ENCODE measurements around the gene NDUFA5. TPM values are rescaled to one million over a fixed set of nuclear protein-coding genes. Genes with fewer than 3 reads are reported as not detected.

Gene NDUFA5
- polyA plus RNA-seq, 1 of the 3 experiments (the other 2 are of a cell fraction) = 10.9 TPM

DNA sequence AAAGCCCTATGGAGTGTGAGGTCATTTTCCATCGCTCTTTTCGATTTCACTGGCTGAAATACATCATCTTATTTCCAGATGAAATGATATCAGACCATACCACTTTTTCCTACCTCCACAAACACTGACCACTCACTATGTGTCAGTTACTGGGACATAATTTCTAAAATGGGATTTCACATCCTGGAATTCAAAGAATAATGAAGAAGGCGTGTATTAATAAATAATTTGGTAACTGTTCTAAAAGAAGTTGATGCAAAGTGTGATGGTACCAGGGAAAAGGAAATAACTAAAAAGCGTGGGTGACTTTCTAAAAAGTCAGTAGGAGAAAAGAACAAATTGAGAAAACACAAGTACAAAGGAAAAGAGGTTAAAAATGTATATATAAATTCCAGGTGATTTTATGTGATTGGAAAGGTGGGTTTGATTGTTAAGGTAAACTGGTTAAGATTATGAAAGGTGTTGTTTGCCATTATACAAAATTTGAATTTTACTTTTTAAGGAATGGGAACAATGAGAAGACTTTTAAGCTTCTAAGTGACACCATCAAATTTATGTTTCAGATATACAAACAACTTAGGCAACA is 764 bp upstream of the NDUFA5 start:
- H3K27me3 ChIP-seq (ENCODE audit: insufficient read depth) = no peaks in the 10 kb centered on the region
- H3K4me3 ChIP-seq (ENCODE audit: low read depth in 2 of 2, low read length in 1 of 2) = peak overlapping the region; percentile 95 to 98
- peak; percentile 44 for DNase-seq
- peaks cover 31% of the 10 kb centered on the region for H3K79me2 ChIP-seq (ENCODE audit: insufficient read depth)
- H4K20me1 ChIP-seq (ENCODE audit: insufficient read depth) = no peaks in the 10 kb centered on the region
- H3K36me3 ChIP-seq (replicated peaks in 1 of 2; ENCODE audit: control insufficient read depth in 1 of 2, insufficient read depth in 2 of 2, low read length in 1 of 2) = peaks cover 16 to 19% of the 10 kb centered on the region in 2 experiments
- peaks cover 11% of the 10 kb centered on the region for H3F3A ChIP-seq (replicated peaks; ENCODE audit: insufficient read depth)
- peak; percentile 10; the same call in 1 of the 2 replicates for TF ChIP-seq MAX (IDR thresholded peaks at IDR 0.05; ENCODE audit: low read depth)
- no peak for TF ChIP-seq NFIC (IDR thresholded peaks at IDR 0.05; ENCODE audit: borderline replicate concordance)
- TF ChIP-seq GATA2 (CRISPR knock-in tag; IDR thresholded peaks at IDR 0.05) = peak; percentile 24; the same call in 1 of the 2 replicates
- no peaks in the 10 kb centered on the region for H3K9me3 ChIP-seq
- WGBS (ENCODE audit: low lambda C conversion rate) = 29% methylated on average over 4 of the region's 4 CpGs
- ChIA-PET CTCF (interaction anchor here (0.9 to 2.3 kb wide), 7 partner anchors 22 to 314 kb away, joined by 3 to 18 read pairs (median 4); no protein-coding TSS in a partner anchor), POLR2A (interaction anchor here (0.8 to 1.4 kb wide), 2 partner anchors 191 to 475 kb away, joined by 3 read pairs; partner anchors contain the start of genes TMEM229A and WASL)
- no peaks in the 10 kb centered on the region for H3K9me2 ChIP-seq
- H3K4me1 ChIP-seq (ENCODE audit: control insufficient read depth in 1 of 2, insufficient read depth in 2 of 2, low read depth in 1 of 2, low read length in 1 of 2) = peaks cover 9 to 12% of the 10 kb centered on the region in 2 experiments
- H2AFZ ChIP-seq (ENCODE audit: low read depth) = peak overlapping the region; percentile 93
- peak overlapping the region; percentile 51 for H3K4me2 ChIP-seq
- H3K9ac ChIP-seq = peak overlapping the region; percentile 83
- H3K27ac ChIP-seq (ENCODE audit: low read depth in 2 of 2, low read length in 1 of 2) = peak overlapping the region; percentile 76 to 96

GRCh38 chr7:123557016-123557397 is 611 bp downstream of the NDUFA5 start:
- Histone ChIP-seq H4K20me1 (ENCODE audit: insufficient read depth) (no peaks in the 10 kb centered on the region), H2AFZ (ENCODE audit: low read depth) (peak overlapping the region; percentile 96), H3K27ac (ENCODE audit: low read depth in 2 of 2, low read length in 1 of 2) (peak overlapping the region; percentile 76 to 86), H3F3A (replicated peaks; ENCODE audit: insufficient read depth) (peaks cover 11% of the 10 kb centered on the region), H3K4me3 (ENCODE audit: low read depth in 2 of 2, low read length in 1 of 2) (peak overlapping the region; percentile 95 to 98), H3K4me1 (ENCODE audit: control insufficient read depth in 1 of 2, insufficient read depth in 2 of 2, low read depth in 1 of 2, low read length in 1 of 2) (peaks cover 9 to 12% of the 10 kb centered on the region in 2 experiments), H3K9me3 (no peaks in the 10 kb centered on the region), H3K4me2 (peak overlapping the region; percentile 82), H3K9ac (peak overlapping the region; percentile 83), H3K36me3 (replicated peaks in 1 of 2; ENCODE audit: control insufficient read depth in 1 of 2, insufficient read depth in 2 of 2, low read length in 1 of 2) (peaks cover 22 to 27% of the 10 kb centered on the region in 2 experiments), H3K79me2 (ENCODE audit: insufficient read depth) (peaks cover 42% of the 10 kb centered on the region), H3K9me2 (no peaks in the 10 kb centered on the region), H3K27me3 (ENCODE audit: insufficient read depth) (no peaks in the 10 kb centered on the region)
- CTCF ChIA-PET = interaction anchor here (0.6 to 2.3 kb wide), 8 partner anchors 20 to 315 kb away, joined by 3 to 18 read pairs (median 4); no protein-coding TSS in a partner anchor
- WGBS (ENCODE audit: low lambda C conversion rate) = 7% methylated on average over 12 of the region's 12 CpGs
- POLR2A ChIA-PET = interaction anchor here (1.4 kb wide), 1 partner anchor 476 kb away, joined by 3 read pairs; the partner anchor contains the start of gene TMEM229A
- TF ChIP-seq EZH2phosphoT487 (IDR thresholded peaks at IDR 0.05; ENCODE audit: borderline replicate concordance, low read depth) = no peak
- TF ChIP-seq TEAD4 (IDR thresholded peaks at IDR 0.05; ENCODE audit: borderline replicate concordance, insufficient read depth) = no peak
- TF ChIP-seq REST (IDR thresholded peaks at IDR 0.05; ENCODE audit: low read depth, low read length) = peak; percentile 84; the same call in 1 of the 2 replicates
- no peak for TF ChIP-seq MAX (IDR thresholded peaks at IDR 0.05; ENCODE audit: low read depth)
- TF ChIP-seq NFIC (IDR thresholded peaks at IDR 0.05; ENCODE audit: borderline replicate concordance) = no peak
- TF ChIP-seq RAD21 (IDR thresholded peaks at IDR 0.05; ENCODE audit: low read length) = no peak
- DNase-seq = no peak
